HG02798 (cell line): Measurements from ENCODE around the gene RHOF.

Experiments
- ATAC-seq: cut with Tn5 transposase; IDR thresholded peaks from one replicate; pipeline ENCODE4 v1.9.1; 2021; ENCODE audit warnings: mild to moderate bottlenecking; ENCODE audit not compliant: unreplicated experiment, poor library complexity

Gene RHOF

DNA sequence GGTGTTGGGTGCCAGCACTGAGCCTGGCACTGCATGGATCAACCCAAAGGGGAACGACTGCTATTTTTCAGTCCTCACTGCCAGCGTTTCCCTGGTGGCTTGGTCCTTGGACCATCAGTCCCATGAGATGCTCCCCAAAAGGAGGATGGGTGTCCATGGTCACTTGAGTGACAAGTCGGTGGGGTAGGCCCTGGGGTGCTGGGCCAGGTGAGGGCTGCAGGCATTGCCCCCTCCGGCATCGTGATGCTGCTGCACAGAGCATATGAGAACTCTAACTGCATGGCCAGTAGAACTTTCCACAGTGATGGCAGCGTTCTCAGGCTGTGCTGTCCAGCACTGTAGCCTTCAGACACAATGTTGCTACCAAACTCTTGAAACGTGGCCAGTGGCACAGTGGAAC lies 26.6 kb upstream of the RHOF start:
- no peak for ATAC-seq

DNA sequence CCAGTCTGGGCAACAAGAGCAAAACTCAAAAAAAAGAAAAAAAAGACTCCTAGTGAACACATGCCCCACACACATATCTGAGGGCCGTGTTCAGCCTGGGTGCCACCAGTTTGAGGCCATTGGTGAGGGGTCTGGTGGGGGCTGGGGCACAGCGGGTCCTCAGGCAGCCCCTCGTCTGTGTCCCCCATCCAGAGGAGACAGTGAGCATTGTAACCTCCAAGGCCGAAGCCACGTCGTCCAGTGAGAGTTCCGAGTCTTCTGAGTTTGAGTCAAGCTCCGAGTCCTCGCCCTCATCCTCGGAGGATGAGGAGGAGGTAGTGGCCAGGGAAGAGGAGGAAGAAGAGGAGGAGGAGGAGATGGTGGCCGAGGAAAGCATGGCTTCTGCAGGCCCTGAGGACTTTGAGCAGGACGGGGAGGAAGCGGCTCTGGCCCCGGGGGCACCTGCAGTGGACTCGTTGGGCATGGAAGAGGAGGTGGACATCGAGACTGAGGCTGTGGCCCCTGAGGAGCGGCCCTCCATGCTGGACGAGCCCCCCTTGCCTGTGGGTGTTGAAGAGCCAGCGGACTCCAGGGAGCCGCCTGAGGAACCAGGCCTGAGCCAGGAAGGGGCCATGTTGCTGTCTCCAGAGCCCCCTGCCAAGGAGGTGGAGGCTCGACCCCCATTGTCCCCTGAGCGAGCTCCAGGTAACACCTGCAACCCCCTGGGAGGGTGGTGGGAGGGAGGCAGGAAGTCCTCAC lies 25.9 kb upstream of the RHOF start:
- ATAC-seq: no peak

DNA sequence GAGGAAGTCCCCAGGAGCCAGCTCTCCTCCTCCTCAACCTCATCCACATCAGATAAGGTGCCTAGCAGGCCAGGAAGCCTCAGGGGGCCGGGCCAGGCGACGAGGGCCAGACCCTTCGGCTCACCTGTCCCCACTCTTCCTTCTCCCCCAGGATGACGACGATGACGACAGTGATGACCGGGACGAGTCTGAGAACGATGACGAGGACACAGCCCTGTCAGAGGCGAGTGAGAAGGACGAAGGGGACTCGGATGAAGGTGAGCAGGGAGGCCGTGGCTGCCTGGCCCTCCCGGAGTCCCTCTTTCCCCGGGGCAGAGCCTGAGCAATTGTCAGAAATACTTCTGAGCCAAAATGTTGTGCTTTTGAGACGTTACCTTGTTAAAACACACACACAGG lies 24.2 kb upstream of the RHOF start:
- ATAC-seq: no peak

DNA sequence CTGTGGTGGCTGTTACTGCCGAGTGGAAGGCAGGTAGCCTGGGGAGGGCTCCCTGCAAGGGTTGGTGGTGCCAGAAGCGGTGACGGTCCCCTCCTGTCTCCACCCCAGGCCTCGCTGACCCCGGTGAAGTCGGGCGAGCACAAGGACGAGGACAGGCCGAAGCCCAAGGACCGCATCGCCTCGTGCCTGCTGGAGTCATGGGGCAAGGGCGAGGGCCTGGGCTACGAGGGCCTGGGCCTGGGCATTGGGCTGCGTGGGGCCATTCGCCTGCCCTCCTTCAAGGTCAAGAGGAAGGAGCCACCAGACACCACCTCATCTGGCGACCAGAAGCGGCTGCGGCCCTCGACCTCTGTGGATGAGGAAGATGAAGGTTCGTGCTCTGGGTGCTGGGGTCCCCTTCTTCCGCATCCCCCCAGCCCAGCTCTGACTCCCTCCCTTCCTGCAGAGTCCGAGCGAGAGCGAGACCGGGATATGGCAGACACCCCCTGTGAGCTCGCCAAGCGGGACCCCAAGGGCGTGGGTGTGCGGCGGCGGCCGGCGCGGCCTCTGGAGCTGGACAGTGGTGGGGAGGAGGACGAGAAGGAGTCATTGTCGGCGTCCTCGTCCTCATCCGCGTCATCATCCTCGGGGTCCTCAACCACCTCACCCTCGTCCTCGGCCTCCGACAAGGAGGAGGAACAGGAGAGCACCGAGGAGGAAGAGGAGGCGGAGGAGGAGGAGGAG lies 23.6 kb upstream of the RHOF start:
- no peak for ATAC-seq

DNA sequence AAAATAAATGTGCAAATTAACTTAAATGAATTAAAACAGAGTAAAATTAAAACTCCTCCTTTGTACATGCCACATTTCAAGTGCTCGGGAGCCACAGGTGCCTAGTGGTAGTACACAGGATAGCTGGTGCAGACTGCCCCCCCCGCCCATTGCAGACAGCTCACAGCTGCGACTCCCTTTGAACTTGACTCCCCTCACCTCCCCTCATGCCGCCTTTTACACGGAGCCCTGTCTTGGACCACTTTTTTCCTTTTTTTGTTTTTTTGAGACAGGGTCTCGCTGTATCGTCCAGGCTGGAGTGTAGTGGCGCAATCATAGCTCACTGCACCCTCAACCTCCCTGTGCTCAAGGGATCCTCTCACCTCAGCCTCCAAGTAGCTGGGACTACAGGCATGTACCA lies 21.8 kb upstream of the RHOF start:
- no peak for ATAC-seq

DNA sequence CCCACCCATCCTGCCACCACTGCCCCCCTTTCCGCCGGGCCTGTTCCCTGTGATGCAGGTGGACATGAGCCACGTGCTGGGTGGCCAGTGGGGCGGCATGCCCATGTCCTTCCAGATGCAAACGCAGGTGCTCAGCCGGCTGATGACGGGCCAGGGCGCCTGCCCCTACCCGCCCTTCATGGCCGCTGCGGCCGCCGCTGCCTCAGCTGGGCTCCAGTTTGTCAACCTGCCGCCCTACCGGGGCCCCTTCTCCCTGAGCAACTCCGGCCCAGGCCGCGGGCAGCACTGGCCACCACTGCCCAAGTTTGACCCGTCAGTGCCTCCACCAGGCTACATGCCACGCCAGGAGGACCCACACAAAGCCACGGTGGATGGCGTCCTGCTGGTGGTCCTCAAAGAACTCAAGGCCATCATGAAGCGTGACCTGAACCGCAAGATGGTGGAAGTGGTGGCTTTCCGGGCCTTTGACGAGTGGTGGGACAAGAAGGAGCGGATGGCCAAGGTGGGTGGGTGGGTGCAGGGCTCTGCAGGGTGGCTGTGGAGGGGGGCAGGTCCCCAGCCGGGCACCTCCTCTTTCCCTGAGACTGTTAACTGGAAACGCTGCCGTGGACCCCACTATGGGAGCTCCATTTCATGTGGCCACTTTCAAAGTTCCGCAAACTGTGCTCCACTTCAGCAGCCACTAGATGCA lies 21.1 kb upstream of the RHOF start:
- ATAC-seq: no peak

DNA sequence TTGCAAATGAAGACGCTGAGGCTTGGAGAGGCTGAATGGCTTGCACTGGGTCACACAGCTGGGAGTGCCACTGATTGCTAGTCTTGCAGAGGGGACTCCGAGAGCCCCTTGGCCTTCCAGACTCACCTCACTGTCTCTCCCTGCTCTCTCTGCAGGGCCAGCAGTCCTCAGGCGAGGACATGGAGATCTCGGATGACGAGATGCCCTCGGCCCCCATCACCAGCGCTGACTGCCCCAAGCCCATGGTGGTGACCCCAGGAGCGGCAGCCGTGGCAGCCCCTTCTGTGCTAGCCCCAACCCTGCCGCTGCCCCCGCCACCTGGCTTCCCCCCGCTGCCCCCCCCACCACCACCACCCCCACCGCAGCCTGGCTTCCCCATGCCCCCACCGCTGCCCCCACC lies 20.5 kb upstream of the RHOF start:
- no peak for ATAC-seq

DNA sequence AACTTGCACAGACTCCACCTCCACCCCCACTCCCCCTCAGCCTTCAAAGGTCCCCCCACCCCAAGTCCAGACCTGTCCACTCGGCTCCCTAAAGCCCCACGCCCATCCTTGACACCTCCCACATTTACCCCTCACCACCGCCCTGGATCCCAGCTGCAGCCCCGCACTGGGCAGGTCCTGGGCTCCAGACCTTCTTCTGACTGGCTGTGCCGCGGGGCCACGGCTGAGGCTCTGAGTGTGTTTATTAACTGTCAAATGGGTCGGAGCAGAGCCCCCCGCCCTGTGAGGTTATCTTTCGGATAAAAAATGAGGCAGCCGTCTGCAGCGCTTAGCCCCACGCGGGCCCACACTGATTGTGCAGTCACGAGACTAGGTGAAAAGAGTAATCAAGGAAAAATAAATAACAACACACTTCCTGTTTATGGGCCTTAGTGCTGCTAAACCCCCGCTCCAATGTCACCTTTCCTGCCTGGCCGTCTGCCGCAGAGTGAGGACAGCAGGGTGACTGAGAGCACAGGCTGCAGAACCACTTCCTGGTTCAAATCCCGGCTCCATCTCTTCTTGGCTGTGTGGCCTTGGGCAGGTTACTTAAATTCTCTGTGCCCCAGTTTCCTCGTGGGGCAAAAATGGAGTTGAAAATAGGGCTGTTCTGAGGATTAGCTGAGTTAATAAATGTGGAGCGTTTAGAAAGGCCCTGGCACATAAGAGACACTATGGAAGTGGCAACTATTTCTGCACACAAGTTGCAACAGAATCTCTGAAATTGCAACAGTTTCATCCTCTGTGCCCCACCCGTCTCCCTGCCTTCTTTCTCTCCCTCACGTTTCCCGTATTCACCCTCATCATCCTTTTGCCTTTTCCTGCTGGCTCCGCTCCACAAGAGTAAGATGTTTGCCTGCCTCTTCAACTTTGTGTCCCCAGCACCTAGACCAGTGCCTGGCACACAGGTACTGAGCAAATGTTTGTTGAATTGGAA lies 19.7 kb upstream of the RHOF start:
- no peak for ATAC-seq

DNA sequence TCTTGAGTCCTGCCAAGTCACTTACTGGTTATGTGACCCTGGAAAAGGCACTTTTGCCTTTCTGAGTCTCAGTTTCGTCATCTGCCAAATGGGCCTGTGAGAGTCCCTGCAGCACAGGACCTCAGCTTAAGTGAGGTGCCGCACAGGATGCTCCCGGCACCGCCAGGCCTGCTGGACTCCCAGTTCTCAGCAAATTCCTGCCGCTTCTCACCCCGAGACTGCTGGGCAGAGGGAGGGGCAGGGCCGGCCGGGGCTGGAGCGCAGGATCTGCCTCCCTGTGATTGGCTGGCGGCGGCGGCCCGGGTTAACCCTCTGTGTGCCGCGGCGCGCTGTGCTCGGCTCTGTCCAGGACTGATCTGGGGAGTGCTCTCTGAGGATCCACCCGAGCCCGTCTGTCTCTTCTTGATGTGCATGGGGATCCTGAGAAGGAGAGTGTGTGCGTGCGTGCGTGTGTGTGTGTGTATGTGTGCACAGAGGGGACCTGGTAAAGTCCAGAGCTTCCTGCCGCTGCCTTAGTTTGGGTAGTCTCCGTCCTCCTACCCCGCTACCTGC lies 18.9 kb upstream of the RHOF start:
- ATAC-seq: no peak

DNA sequence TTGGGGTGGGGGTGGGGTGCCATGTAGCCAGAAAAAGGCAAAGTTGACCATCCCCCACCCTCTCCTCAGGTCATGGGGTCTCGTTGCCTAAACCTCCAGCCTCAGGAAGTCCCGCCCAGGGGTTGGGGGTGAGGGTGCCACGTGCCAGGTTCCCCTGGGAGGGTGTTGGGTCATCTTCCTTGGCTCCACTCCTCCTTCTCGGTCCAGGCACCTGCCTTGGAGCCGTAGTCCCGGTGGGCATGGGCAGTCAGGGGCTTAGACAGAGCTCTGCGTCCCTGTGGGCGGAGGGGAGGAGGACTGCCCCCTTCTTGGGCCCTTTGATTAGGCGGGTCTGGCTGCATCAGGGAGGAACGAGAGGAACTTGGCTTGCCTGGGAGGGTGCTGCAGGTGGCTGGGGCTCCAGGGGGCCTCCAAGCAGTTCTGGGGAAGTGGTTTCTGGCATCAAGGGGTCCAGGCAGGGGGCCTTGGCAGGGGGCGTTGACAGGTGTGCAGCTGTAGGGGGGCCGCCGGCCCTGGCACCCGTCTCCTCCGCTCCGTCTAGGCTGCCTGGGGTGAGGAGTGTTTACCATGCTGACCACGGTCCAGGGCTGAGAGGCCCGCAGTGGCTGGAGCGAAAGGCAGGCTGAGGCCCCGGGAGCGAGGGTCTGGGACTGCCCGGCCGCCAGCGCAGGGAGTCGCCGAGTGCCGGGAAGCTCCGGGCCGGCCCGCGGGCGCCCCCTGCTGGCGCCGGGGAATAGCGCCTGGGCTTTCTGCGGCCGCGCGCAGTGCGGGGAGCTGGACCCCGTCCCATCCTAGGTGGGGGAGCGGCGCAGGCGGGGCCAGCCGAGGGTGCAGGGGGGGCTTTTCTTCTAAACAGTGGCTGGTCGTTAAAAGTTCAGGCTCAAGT lies 18.2 kb upstream of the RHOF start:
- ATAC-seq: peak; percentile 65

DNA sequence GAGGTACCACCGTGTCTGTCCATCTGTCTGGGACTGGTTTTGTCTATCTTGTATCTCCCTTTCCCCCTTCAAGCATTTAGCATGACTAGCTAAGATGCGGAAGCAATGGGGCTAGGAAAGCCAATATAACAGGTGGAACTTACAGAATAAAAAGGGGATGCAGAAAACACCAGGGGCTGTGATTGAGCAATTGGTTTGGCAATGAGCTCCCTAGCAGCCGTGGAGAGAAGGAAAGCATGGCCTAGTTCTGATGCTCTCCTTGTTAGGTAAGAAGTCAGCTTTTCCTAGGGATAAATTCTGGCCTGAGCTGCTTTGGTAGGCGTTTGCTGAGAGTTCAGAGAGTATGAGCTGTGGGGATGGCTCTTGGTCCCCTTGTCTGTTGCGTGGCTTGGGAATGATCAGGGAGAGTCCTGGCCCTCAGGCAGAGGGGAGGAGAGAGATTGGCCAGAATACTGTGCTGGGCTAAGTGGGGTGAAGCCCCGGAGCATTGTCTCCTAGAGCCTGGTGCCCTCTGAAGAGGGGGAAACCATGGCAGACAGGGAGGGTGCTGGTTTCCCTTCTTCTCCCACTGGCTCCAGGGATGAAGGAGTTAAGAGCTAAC lies 17.4 kb upstream of the RHOF start:
- no peak for ATAC-seq

DNA sequence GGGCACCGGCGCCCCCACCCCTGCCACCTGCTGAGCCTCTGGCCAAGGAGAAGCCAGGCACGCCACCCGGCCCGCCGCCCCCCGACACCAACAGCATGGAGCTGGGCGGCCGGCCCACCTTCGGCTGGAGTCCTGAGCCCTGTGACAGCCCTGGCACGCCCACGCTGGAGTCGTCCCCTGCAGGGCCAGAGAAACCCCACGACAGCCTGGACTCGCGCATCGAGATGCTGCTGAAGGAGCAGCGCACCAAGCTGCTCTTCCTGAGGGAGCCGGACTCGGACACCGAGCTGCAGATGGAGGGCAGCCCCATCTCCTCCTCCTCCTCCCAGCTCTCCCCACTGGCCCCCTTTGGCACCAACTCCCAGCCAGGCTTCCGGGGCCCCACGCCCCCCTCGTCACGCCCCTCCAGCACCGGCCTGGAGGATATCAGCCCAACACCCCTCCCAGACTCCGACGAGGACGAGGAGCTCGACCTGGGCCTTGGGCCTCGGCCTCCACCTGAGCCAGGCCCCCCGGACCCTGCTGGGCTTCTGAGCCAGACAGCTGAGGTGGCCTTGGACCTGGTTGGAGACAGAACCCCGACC lies 16.8 kb upstream of the RHOF start:
- ATAC-seq: no peak

DNA sequence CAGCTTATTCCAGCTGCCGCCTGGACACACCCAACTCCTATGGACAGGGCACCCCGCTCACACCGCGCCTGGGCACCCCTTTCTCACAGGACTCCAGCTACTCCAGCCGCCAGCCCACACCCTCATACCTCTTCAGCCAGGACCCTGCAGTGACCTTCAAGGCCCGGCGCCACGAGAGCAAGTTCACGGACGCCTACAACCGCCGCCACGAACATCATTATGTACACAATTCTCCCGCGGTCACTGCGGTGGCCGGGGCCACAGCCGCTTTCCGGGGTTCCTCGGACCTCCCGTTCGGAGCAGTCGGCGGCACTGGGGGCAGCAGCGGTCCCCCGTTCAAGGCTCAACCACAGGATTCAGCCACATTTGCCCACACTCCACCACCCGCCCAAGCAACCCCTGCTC lies 16.2 kb upstream of the RHOF start:
- ATAC-seq: no peak

DNA sequence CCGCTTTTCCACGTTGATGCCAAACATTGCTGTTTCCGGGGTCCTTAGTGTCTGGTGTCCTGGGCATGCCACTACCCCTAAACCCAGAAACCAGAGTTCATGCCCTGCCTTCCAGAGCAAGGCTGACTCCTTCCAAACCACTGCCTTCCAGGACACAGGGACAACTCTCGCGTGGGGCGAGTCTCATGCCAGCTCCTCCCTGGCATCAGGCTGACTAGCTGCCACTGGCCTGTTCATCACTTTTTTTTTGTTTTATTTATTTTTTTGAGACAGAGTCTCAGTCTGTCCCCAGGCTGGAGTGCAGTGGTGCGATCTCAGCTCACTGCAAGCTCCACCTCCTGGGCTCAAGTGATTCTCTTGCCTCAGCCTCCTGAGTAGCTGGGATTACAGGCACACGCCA lies 15.1 kb upstream of the RHOF start:
- no peak for ATAC-seq

DNA sequence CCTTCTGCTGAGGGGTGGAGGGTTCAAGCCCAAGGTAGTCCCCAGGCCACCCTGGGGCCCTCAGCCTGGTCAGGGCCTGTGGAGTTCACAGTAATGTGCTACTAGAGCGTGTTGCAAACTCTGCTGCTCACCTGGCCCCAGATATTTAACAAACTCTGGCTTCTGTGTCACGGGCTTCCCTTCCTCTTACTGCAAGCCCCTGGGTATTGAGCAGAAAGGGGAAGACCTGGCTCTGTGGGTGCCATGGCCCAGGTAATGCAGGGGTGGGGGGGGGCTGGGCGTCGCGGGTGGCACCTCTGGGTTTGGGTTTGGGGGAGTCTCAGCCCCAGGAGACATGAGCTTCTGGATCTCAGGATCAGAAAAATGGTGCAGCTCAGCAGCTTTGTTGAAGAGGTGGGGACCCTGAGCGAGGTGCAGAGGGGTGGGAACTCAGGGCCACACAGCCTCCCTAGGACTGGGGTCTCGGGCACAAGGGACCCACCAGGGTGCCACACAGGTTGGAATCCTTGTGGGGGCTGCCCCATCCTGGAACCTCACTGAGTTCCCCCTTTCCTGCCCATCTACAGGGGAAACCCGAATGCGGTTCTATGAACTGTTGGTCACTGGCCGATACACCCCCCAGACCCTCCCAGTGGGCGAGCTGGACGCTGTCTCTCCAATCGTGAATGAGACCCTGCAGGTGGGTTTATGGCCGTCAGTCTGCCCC lies 14.3 kb upstream of the RHOF start:
- ATAC-seq: no peak

DNA sequence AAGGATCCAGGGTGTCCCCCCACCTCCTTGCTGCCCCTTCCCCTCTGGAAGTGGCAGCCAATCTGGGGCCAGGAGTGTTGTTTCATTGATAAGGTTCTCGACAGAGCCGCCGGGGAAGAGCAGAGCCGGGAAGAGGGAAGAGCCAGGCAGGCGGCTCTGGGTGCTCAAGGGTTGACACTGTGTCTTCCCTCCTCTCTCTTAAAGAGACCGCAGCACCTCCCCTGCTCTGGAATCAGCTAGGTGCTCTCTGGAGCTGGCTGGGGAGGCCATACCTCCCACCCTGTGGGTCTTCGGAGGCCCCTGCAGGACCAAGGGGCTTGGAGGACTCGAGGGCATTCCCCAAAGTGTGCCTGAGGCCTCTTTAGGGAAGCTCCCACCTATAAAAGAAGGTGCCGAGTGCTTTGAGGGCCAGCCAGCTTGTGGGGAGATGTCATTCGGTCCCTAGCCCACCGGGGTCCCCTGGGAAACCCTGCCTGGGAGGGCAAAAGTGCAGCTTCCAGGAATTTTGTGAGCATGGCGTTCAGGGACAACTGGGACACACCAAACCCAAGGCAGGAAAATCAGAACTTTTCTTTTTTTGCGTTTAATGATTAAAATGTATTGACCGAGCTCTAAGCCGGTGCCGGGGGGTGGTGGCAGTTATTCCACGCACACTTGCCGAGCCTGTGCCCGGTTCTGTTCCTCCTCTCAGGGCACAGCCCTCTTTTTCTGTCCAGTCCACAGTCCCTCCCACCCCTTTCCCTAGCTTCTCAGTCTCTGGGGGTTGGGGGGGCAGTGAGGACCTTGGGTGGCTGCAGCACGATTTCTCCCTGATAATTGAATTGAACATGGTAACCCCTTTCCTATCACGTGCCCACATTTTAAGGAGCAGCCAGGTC lies 13.3 kb upstream of the RHOF start:
- no peak for ATAC-seq

DNA sequence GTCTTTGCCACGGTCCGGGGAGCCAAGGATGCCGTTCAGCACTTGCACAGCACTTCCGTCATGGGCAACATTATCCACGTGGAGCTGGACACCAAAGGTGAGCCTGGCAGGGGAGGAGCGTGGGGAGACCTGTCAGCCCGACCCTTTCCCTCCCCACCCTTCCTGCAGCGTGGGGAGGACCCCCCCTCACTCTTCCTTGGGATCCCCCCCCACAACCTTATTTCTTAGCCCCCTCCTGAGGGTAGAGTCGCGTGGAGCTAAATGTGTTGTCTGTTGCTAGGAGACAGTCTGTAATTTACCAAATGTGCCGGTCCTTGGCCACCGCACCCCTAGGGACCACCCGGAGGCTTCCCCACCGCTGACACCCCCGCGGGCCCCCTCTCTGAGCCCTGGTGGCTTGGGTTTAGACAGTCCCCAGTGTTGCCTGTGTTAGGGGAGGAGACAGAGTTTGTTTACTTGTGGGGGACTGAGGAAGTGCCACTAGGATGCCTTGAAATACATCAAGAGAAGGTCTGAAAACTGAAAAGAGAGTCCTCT lies 12.6 kb upstream of the RHOF start:
- no peak for ATAC-seq
